GM19455 (cell line): Measurements from ENCODE around the gene PNMT.
"Not testable (repeated sequence)": the region's sequence is repeated elsewhere in the genome, so short reads cannot be mapped to it uniquely, and the experiment has no call there.

ENCODE experiments used
- ATAC-seq: cut with Tn5 transposase; IDR thresholded peaks from one replicate; pipeline ENCODE4 v1.9.1; 2021; ENCODE audit not compliant: unreplicated experiment

PNMT gene

DNA sequence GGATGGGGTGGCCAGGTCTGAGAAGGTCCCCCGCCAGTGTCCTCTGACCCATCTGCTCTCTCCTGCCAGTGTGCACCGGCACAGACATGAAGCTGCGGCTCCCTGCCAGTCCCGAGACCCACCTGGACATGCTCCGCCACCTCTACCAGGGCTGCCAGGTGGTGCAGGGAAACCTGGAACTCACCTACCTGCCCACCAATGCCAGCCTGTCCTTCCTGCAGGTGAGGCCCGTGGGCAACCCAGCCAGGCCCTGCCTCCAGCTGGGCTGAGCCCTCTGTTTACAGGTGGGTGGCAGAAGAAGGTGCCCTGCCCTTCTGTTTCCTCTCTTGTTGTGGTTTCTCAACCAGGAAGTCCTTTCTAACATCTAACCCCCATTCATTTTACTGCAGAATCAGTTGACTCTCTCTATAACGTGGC is 38.7 kb downstream of the PNMT start:
- no peak for ATAC-seq

DNA sequence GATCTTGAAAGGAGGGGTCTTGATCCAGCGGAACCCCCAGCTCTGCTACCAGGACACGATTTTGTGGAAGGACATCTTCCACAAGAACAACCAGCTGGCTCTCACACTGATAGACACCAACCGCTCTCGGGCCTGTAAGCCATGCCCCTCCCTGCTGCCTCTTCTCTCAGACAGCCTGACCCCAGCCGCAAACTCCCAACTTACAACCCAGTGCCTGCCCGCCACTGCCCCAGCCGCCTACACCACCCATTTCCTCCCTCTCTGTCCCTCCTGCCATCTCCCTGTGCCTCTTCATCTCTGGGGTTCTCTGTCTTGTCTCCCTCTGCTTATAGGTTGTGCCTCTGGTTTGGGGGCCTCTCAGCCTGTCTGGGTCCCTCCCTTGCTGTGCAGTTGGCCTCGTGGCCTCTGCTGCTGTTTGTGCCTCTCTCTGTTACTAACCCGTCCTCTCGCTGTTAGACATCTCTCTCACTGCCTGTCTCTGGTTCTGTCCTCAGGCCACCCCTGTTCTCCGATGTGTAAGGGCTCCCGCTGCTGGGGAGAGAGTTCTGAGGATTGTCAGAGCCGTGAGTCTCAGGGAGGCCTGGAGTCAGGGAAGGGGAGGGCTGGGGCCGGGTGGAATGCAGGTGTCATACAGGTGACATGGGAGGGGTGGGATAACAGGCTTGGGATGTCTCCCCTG is 41.2 kb downstream of the PNMT start:
- no peak for ATAC-seq

DNA sequence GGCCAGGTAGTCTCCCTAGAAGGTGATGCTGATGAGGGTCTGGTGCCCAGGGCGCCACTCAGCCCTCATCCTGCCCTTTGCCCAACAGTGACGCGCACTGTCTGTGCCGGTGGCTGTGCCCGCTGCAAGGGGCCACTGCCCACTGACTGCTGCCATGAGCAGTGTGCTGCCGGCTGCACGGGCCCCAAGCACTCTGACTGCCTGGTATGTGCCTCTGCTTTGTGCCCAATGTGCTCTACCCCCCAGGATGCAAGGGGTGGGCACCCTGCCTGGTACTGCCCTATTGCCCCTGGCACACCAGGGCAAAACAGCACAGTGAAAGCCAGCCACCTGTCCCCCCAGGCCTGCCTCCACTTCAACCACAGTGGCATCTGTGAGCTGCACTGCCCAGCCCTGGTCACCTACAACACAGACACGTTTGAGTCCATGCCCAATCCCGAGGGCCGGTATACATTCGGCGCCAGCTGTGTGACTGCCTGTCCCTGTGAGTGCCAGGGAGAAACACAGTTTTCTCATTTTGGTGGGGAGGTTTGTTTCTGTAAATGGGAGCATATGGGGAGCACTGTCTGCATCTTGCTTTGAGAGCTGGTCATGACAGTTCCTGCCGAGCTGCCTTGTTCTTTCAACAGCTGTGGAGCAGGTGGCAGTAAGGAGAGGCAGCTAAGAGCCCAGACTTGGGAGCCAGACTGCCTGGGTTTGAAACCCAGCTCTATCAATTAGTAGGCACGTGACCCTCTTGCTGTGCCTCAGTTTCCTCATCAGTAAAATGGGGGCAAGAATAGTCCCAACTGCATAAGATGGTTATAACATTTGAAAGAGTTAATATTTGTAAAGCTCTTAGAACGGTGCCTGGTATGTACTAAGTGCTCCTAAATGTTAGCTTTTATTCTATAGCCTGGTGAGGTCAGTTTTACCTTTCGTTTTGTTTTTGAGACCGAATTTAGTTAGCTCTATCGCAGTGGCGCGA is 42.0 kb downstream of the PNMT start:
- no peak for ATAC-seq

GRCh38 chr17:39711071-39711470 is 42.8 kb downstream of the PNMT start:
- not testable (repeated sequence) for ATAC-seq

DNA sequence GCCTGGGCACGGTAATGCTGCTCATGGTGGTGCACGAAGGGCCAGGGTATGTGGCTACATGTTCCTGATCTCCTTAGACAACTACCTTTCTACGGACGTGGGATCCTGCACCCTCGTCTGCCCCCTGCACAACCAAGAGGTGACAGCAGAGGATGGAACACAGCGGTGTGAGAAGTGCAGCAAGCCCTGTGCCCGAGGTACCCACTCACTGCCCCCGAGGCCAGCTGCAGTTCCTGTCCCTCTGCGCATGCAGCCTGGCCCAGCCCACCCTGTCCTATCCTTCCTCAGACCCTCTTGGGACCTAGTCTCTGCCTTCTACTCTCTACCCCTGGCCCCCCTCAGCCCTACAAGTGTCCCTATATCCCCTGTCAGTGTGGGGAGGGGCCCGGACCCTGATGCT is 43.6 kb downstream of the PNMT start:
- ATAC-seq = no peak

- no peak for ATAC-seq
These were observed 46.0 kb downstream of the PNMT start for GRCh38 chr17:39714234-39714633.

DNA sequence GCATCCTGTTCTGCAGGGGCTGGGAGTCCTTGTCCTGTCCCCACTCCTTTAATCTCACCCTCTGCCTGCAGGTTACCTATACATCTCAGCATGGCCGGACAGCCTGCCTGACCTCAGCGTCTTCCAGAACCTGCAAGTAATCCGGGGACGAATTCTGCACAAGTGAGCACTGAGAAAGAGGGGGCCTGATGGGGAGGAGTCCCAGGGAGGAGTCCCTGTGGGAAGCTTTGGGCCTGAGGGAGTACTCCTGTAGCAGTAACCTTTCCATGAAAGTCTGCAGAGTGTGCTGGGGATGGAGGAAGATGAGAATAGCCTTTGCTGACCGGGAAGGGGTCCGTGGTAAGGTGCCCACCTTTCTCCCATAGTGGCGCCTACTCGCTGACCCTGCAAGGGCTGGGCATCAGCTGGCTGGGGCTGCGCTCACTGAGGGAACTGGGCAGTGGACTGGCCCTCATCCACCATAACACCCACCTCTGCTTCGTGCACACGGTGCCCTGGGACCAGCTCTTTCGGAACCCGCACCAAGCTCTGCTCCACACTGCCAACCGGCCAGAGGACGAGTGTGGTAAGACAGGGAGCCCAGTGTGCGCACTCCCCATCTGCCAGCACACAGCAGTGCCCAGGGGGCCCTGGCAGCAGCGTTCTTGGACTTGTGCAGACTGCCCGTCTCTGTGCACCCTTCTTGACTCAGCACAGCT is 47.3 kb downstream of the PNMT start:
- ATAC-seq = no peak

DNA sequence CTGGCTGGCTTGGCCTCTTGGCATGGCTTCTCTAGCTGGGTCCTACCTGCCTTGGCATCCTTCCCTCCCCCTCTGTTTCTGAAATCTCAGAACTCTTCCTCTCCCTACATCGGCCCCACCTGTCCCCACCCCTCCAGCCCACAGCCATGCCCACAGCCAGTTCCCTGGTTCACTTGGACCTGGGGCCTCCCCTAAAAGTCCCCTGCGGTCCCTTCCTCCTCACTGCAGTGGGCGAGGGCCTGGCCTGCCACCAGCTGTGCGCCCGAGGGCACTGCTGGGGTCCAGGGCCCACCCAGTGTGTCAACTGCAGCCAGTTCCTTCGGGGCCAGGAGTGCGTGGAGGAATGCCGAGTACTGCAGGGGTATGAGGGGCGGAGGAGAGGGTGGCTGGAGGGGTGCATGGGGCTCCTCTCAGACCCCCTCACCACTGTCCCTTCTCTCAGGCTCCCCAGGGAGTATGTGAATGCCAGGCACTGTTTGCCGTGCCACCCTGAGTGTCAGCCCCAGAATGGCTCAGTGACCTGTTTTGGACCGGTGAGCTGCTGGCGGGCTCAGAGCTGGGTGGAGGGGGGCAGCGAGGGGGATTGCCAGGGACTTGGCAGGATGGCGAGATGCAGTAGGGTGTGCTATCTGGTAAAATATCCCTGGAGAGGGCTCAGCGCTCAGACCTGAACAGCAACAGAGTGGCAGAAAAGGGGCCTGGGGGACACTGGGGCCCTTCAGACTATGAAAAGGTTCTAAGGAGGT is 48.0 kb downstream of the PNMT start:
- no peak for ATAC-seq

DNA sequence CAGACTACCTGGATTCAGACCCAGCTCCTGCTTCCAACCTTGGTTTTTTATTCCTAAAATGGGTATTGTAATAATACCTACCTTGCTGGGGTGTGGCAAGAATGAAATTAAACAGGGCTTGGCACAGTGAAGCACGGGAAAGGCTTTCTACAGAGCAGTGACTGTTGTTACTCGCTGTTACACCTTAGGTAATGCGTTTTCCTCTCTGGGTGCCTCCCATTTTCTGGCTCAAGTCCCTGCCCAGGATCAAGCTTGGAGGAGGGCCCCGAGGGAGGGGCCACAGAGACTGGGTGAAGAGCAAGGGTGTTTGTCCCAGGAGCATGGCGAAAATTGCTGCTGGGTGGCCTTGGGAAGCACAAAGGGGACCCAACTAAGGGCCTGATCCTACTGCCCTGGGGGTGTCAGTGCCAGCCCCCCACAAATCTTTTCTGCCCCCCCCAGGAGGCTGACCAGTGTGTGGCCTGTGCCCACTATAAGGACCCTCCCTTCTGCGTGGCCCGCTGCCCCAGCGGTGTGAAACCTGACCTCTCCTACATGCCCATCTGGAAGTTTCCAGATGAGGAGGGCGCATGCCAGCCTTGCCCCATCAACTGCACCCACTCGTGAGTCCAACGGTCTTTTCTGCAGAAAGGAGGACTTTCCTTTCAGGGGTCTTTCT is 48.8 kb downstream of the PNMT start:
- ATAC-seq = no peak

DNA sequence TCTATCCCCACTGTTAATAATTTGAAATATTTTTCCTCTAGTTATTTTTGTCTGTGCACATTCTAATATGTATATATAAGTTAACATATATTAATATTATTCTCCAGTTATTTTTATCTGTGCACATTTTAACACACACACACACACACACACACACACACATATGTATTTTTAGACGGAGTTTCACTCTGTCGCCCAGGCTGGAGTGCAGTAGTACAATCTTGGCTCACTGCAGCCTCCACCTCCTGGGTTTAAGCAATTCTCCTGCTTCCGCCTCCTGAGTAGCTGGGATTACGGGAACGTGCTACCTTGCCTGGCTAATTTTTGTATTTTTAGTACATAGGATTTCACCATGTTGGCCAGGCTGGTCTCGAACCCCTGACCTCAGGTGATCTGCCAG is 49.4 kb downstream of the PNMT start:
- no peak for ATAC-seq

- ATAC-seq = no peak
These were observed 51.5 kb downstream of the PNMT start for GRCh38 chr17:39719563-39720355.
